ENCODE results near the gene PITX1.
"Not testable (repeated sequence)": the region's sequence is repeated elsewhere in the genome, so short reads cannot be mapped to it uniquely, and the experiment has no call there.

PITX1 gene

GRCh38 chr5:134995850-134996402, 38.1 kb downstream of the PITX1 start:
- H3K9ac ChIP-seq (ENCODE audit: insufficient read length, low read depth) = no peak overlapping the region
- H3K36me3 ChIP-seq (ENCODE audit: insufficient read depth, insufficient read length, low read length) = no peaks in the 10 kb centered on the region
- DNase-seq (ENCODE audit: low read depth, low spot score) = no peak
- H3K27me3 ChIP-seq (ENCODE audit: insufficient read depth, insufficient read length) = no peaks in the 10 kb centered on the region
- H3K9me3 ChIP-seq (ENCODE audit: insufficient read depth, low read length) = 0 out of 2 replicates have a peak, but pooled peaks cover 6% of the 10 kb centered on the region
- no peaks in the 10 kb centered on the region for H3K4me1 ChIP-seq (ENCODE audit: insufficient read depth, insufficient read length)
- TF ChIP-seq YY1 (IDR thresholded peaks at IDR 0.05; ENCODE audit: insufficient read depth, insufficient read length) (no peak), ZNF274 (IDR thresholded peaks at IDR 0.05; ENCODE audit: low read depth, low read length) (no peak), SUZ12 (IDR thresholded peaks at IDR 0.05; ENCODE audit: extremely low read depth, insufficient read depth, insufficient read length) (no peak)
- no peak overlapping the region for H3K4me3 ChIP-seq (ENCODE audit: insufficient read length, low read depth)

GRCh38 chr5:134994560-134995156, 39.4 kb downstream of the PITX1 start:
- Histone ChIP-seq H3K9me3 (ENCODE audit: insufficient read depth, low read length) (0 out of 2 replicates have a peak, but pooled peaks cover 6% of the 10 kb centered on the region), H3K27me3 (ENCODE audit: insufficient read depth, insufficient read length) (no peaks in the 10 kb centered on the region), H3K4me1 (ENCODE audit: insufficient read depth, insufficient read length) (no peaks in the 10 kb centered on the region), H3K4me3 (ENCODE audit: insufficient read length, low read depth) (no peak overlapping the region), H3K36me3 (ENCODE audit: insufficient read depth, insufficient read length, low read length) (no peaks in the 10 kb centered on the region), H3K9ac (ENCODE audit: insufficient read length, low read depth) (no peak overlapping the region)
- no peak for DNase-seq (ENCODE audit: low read depth, low spot score)
- TF ChIP-seq YY1 (IDR thresholded peaks at IDR 0.05; ENCODE audit: insufficient read depth, insufficient read length) (no peak), SUZ12 (IDR thresholded peaks at IDR 0.05; ENCODE audit: extremely low read depth, insufficient read depth, insufficient read length) (no peak), ZNF274 (IDR thresholded peaks at IDR 0.05; ENCODE audit: low read depth, low read length) (no peak)

GRCh38 chr5:134993161-134993560, 40.9 kb downstream of the PITX1 start:
- TF ChIP-seq SUZ12 (IDR thresholded peaks at IDR 0.05; ENCODE audit: extremely low read depth, insufficient read depth, insufficient read length) (no peak), ZNF274 (IDR thresholded peaks at IDR 0.05; ENCODE audit: low read depth, low read length) (no peak), YY1 (IDR thresholded peaks at IDR 0.05; ENCODE audit: insufficient read depth, insufficient read length) (no peak)
- H3K9ac ChIP-seq (ENCODE audit: insufficient read length, low read depth) = no peak overlapping the region
- 0 out of 2 replicates have a peak, but pooled peaks cover 6% of the 10 kb centered on the region for H3K9me3 ChIP-seq (ENCODE audit: insufficient read depth, low read length)
- no peak for DNase-seq (ENCODE audit: low read depth, low spot score)
- H3K4me1 ChIP-seq (ENCODE audit: insufficient read depth, insufficient read length) = no peaks in the 10 kb centered on the region
- no peak overlapping the region for H3K4me3 ChIP-seq (ENCODE audit: insufficient read length, low read depth)
- H3K27me3 ChIP-seq (ENCODE audit: insufficient read depth, insufficient read length) = no peaks in the 10 kb centered on the region
- H3K36me3 ChIP-seq (ENCODE audit: insufficient read depth, insufficient read length, low read length) = no peaks in the 10 kb centered on the region

- Histone ChIP-seq H3K9me3 (ENCODE audit: insufficient read depth, low read length) (0 out of 2 replicates have a peak, but pooled peaks cover 6% of the 10 kb centered on the region), H3K4me3 (ENCODE audit: insufficient read length, low read depth) (no peak overlapping the region), H3K36me3 (ENCODE audit: insufficient read depth, insufficient read length, low read length) (no peaks in the 10 kb centered on the region), H3K9ac (ENCODE audit: insufficient read length, low read depth) (no peak overlapping the region), H3K4me1 (ENCODE audit: insufficient read depth, insufficient read length) (no peaks in the 10 kb centered on the region), H3K27me3 (ENCODE audit: insufficient read depth, insufficient read length) (no peaks in the 10 kb centered on the region)
- DNase-seq (ENCODE audit: low read depth, low spot score) = no peak
- no peak for TF ChIP-seq ZNF274 (IDR thresholded peaks at IDR 0.05; ENCODE audit: low read depth, low read length)
- TF ChIP-seq SUZ12 (IDR thresholded peaks at IDR 0.05; ENCODE audit: extremely low read depth, insufficient read depth, insufficient read length) = no peak
- TF ChIP-seq YY1 (IDR thresholded peaks at IDR 0.05; ENCODE audit: insufficient read depth, insufficient read length) = no peak
Observed at GRCh38 chr5:134992148-134992547, 41.9 kb downstream of the PITX1 start.

- H3K9me3 ChIP-seq (ENCODE audit: insufficient read depth, low read length); H3K36me3 ChIP-seq (ENCODE audit: insufficient read depth, insufficient read length, low read length); DNase-seq (ENCODE audit: low read depth, low spot score); H3K4me3 ChIP-seq (ENCODE audit: insufficient read length, low read depth); H3K4me1 ChIP-seq (ENCODE audit: insufficient read depth, insufficient read length); H3K9ac ChIP-seq (ENCODE audit: insufficient read length, low read depth); H3K27me3 ChIP-seq (ENCODE audit: insufficient read depth, insufficient read length): not testable (repeated sequence)
Observed at GRCh38 chr5:134990183-134990582, 43.8 kb downstream of the PITX1 start.

- Histone ChIP-seq H3K4me3 (ENCODE audit: insufficient read length, low read depth) (no peak overlapping the region), H3K9ac (ENCODE audit: insufficient read length, low read depth) (no peak overlapping the region), H3K27me3 (ENCODE audit: insufficient read depth, insufficient read length) (no peaks in the 10 kb centered on the region), H3K36me3 (ENCODE audit: insufficient read depth, insufficient read length, low read length) (no peaks in the 10 kb centered on the region), H3K9me3 (ENCODE audit: insufficient read depth, low read length) (peaks cover 6% of the 10 kb centered on the region; the same call in 1 of the 2 replicates), H3K4me1 (ENCODE audit: insufficient read depth, insufficient read length) (no peaks in the 10 kb centered on the region)
- TF ChIP-seq SUZ12 (IDR thresholded peaks at IDR 0.05; ENCODE audit: extremely low read depth, insufficient read depth, insufficient read length) (no peak), YY1 (IDR thresholded peaks at IDR 0.05; ENCODE audit: insufficient read depth, insufficient read length) (no peak), ZNF274 (IDR thresholded peaks at IDR 0.05; ENCODE audit: low read depth, low read length) (no peak)
- DNase-seq (ENCODE audit: low read depth, low spot score) = no peak
Observed at GRCh38 chr5:134989266-134989830, 44.7 kb downstream of the PITX1 start.

GRCh38 chr5:134982230-134982629, 51.8 kb downstream of the PITX1 start:
- DNase-seq (ENCODE audit: low read depth, low spot score) = no peak
- Histone ChIP-seq H3K27me3 (ENCODE audit: insufficient read depth, insufficient read length) (no peaks in the 10 kb centered on the region), H3K4me3 (ENCODE audit: insufficient read length, low read depth) (no peak overlapping the region), H3K9ac (ENCODE audit: insufficient read length, low read depth) (no peak overlapping the region), H3K9me3 (ENCODE audit: insufficient read depth, low read length) (peaks cover 42% of the 10 kb centered on the region), H3K36me3 (ENCODE audit: insufficient read depth, insufficient read length, low read length) (no peaks in the 10 kb centered on the region), H3K4me1 (ENCODE audit: insufficient read depth, insufficient read length) (no peaks in the 10 kb centered on the region)
- TF ChIP-seq YY1 (IDR thresholded peaks at IDR 0.05; ENCODE audit: insufficient read depth, insufficient read length) (no peak), SUZ12 (IDR thresholded peaks at IDR 0.05; ENCODE audit: extremely low read depth, insufficient read depth, insufficient read length) (no peak), ZNF274 (IDR thresholded peaks at IDR 0.05; ENCODE audit: low read depth, low read length) (no peak)
